GM06990 (cell line): Measurements from ENCODE around the gene BMP7.

Source experiments
- DNase-seq: peaks from one replicate; pipeline ENCODE4 v3.0.0-alpha.2; 2011; ENCODE audit not compliant: insufficient read length; ENCODE audit errors: extremely low read depth
- H3K27me3 ChIP-seq: replicated peaks from 2 replicates; pipeline ENCODE4 v1.6.0; 2011; ENCODE audit warnings: low read length; ENCODE audit not compliant: control insufficient read depth, insufficient read depth
- H3K36me3 ChIP-seq: 2 replicates; pipeline ENCODE4 v1.5.1; 2011; ENCODE audit warnings: low read length; ENCODE audit not compliant: control insufficient read depth, insufficient read depth
- H3K4me3 ChIP-seq: replicated peaks from 2 replicates; pipeline ENCODE4 v1.5.1; 2011; ENCODE audit warnings: low read depth, mild to moderate bottlenecking, control low read depth, low read length
- TF ChIP-seq, protein P1 (sequence below): IDR thresholded peaks from 2 replicates; pipeline ENCODE4 v1.5.1; 2011; ENCODE audit warnings: low read length, control low read depth, mild to moderate bottlenecking, inconsistent platforms; ENCODE audit not compliant: insufficient read depth, poor library complexity, severe bottlenecking

The BMP7 gene

DNA sequence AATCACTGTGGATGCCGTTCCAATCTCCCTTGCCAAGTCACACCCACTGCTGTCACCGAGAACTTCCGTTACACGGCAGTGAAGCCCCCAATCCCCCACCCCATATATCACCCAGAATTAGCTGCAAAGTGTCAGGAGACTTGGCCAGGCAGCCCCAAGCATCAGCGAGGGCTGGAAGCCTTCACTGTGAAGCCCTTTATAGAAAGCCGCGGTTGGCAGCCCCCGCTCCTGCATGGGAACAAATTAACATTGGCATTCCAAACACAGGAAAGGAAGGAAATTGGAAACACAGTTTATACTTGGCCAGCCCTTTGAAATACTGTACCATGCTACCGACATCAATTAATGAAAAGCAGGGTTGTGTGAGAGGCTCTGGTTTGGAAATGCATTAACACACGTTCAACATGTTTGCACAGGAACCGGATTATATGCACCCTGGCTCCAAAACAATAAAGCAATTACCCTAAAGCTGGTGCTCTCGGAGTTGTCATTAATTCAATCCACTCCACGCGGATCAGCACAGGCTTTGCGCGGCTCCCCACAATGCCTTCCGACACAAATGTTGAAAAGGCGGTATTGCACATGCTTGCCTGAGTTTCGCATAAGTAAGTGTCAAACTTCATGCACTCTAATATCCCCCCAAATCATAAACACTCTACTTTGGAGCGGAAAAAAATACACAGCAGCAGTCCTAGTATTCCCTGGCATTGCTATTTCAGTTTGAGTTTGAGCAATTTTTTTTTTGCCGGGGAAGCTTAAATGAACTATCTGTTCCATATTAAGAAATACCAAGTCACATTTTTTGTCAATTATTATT lies 7.1 kb downstream of the BMP7 start:
- peaks cover 1% of the 10 kb centered on the region for H3K27me3 ChIP-seq
- no peaks in the 10 kb centered on the region for H3K36me3 ChIP-seq
- no peak overlapping the region for H3K4me3 ChIP-seq
- TF ChIP-seq, protein P1, sequence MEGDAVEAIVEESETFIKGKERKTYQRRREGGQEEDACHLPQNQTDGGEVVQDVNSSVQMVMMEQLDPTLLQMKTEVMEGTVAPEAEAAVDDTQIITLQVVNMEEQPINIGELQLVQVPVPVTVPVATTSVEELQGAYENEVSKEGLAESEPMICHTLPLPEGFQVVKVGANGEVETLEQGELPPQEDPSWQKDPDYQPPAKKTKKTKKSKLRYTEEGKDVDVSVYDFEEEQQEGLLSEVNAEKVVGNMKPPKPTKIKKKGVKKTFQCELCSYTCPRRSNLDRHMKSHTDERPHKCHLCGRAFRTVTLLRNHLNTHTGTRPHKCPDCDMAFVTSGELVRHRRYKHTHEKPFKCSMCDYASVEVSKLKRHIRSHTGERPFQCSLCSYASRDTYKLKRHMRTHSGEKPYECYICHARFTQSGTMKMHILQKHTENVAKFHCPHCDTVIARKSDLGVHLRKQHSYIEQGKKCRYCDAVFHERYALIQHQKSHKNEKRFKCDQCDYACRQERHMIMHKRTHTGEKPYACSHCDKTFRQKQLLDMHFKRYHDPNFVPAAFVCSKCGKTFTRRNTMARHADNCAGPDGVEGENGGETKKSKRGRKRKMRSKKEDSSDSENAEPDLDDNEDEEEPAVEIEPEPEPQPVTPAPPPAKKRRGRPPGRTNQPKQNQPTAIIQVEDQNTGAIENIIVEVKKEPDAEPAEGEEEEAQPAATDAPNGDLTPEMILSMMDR, result no peak
- no peak for DNase-seq

DNA sequence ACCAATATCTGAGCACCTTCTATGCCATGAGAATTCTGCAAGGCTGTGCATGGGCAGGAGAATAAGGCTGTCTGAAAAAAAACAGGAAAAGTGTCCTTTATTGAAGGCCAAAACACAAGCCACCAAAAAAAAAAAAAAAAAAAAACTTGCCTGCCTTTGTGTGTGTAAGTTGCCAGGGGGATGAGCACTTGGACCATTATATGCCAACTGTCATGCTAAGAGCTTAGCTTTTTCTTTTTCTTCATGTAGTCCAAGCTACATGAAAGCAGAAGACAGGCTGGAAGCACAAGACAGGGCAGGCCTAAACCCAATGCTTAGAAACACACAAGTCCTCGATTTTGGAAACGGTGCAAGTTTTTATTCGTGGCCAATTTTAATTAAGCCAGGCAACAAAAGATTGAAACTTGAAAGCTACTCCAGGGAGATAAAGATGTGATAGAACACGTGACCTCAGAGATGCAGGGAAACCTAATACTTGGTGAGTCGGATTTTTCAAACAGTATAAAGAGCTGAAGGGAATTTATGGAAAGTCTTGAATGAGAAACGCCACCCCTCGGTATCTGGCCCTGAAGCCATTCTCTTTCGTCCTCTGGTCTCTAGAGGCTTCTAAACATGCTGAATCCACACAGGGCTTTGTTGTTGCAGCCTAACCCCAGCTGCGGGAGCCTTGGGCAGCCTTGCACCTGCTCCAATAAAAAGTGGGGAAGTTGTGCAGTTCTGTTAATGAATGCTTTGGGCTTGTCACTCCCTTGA lies 8.6 kb downstream of the BMP7 start:
- no peak overlapping the region for H3K4me3 ChIP-seq
- no peak for DNase-seq
- no peaks in the 10 kb centered on the region for H3K36me3 ChIP-seq
- TF ChIP-seq, protein P1, result no peak
- peaks cover 1% of the 10 kb centered on the region for H3K27me3 ChIP-seq

GRCh38 chr20:57256908-57257307 lies 9.5 kb downstream of the BMP7 start:
- Histone ChIP-seq H3K27me3 (peaks cover 1% of the 10 kb centered on the region), H3K4me3 (no peak overlapping the region), H3K36me3 (no peaks in the 10 kb centered on the region)
- TF ChIP-seq, protein P1, result no peak
- no peak for DNase-seq

GRCh38 chr20:57256205-57256604 lies 10.2 kb downstream of the BMP7 start:
- H3K27me3 ChIP-seq, result peaks cover 1% of the 10 kb centered on the region
- H3K36me3 ChIP-seq, result no peaks in the 10 kb centered on the region
- TF ChIP-seq, protein P1, result no peak
- H3K4me3 ChIP-seq, result no peak overlapping the region
- DNase-seq, result no peak

DNA sequence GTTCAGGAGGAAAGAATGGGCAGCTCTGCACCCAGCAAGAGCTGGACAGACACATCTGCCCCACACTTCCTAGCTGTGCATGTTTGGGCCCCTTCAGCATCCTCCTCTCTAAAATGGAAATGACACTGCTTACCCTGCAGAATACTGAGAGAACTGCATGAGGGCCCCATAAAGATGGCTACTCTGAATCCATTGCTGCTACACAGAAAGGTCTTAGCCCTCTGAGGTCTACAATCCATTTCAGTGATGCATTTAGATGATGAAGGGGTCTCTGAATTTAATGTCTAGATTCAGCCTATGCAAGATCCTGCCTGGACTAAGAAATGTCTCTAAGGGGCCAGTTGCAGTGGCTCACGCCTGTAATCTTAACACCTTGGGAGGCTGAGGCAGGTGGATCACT lies 11.3 kb downstream of the BMP7 start:
- H3K4me3 ChIP-seq, result no peak overlapping the region
- DNase-seq, result no peak
- H3K36me3 ChIP-seq, result no peaks in the 10 kb centered on the region
- TF ChIP-seq, protein P1, result no peak
- H3K27me3 ChIP-seq, result peaks cover 1% of the 10 kb centered on the region
